Heart right ventricle (tissue), 16 donors: ENCODE results near the gene L3MBTL4. TPM values are rescaled to one million over a fixed set of nuclear protein-coding genes. Genes with fewer than 3 reads are reported as not detected.

Source experiments
- ATAC-seq, 8 donors: fragments of 200-7000 bp; cut with Tn5 transposase; one replicate each; pipeline ENCODE4 v1.9.1; 2020; ENCODE audit warnings: mild to moderate bottlenecking in 8 of 8, moderate library complexity in 8 of 8, moderate number of reproducible peaks in 1 of 8
- DNase-seq, 2 donors: peaks; one replicate each; pipeline ENCODE4 v3.0.0-alpha.2; 2020
- H3K27ac ChIP-seq, 10 donors: fragments of 200-600 bp; sonication (generic) in 2 of 10; one replicate each; pipeline versions ENCODE4 v1.5.0 to v1.8.0; 2020 to 2022; ENCODE audit warnings: mild to moderate bottlenecking in 3 of 10
- H3K27me3 ChIP-seq, 7 donors: fragments of 200-600 bp; one replicate each; pipeline ENCODE4 v1.8.0; 2021 to 2022; ENCODE audit warnings: mild to moderate bottlenecking in 2 of 7
- H3K36me3 ChIP-seq, 9 donors: fragments of 200-600 bp; sonication (generic) in 1 of 9; one replicate each; pipeline versions ENCODE4 v1.5.0 to v1.8.0; 2020 to 2022; ENCODE audit warnings: mild to moderate bottlenecking in 2 of 9
- H3K4me1 ChIP-seq, 9 donors: fragments of 200-600 bp; sonication (generic) in 1 of 9; one replicate each; pipeline versions ENCODE4 v1.5.0 to v1.8.0; 2020 to 2022; ENCODE audit warnings: mild to moderate bottlenecking in 4 of 9
- H3K4me3 ChIP-seq, 10 donors: fragments of 200-600 bp; sonication (generic) in 2 of 10; one replicate each; pipeline versions ENCODE4 v1.5.0 to v1.8.0; 2020 to 2022; ENCODE audit warnings: mild to moderate bottlenecking in 7 of 10, moderate library complexity in 2 of 10
- H3K9me3 ChIP-seq, 11 donors: fragments of 200-600 bp in 10 of 11; sonication (generic) in 2 of 11; one replicate each; pipeline versions ENCODE4 v1.5.0 to v1.8.0; 2013 to 2022; ENCODE audit warnings: mild to moderate bottlenecking in 2 of 11, control low read depth in 1 of 11, moderate library complexity in 1 of 11
- WGBS, 2 donors: extraction: QIAGEN DNeasy Blood & Tissue Kit; methylation state at CpG; one replicate each; pipeline ENCODE4 v1.1.7; 2013; ENCODE audit warnings: inconsistent platforms in 1 of 2; 5-methylcytosine and 5-hydroxymethylcytosine counted together
- intact Hi-C, 10 donors: fragments of 100-400 bp; cut with DNase I; formaldehyde crosslinking; loops; one replicate each; pipeline versions ENCODE4 v1.11.1 to v1.14.2; 2022
- polyA plus RNA-seq, 2 donors: library from polyadenylated mRNA; stranded (reverse); fragments of 200-250 nt; gene quantifications; one replicate each; pipeline ENCODE4 v1.2.3, GENCODE V29; 2013
- total RNA-seq, 10 donors: library from RNA; stranded (reverse); fragmentation: NEBNext Ultra II Directional in 3 of 10; extraction: Animal tissue kit (Norgen Biotek cat#: 25700) in 3 of 10; gene quantifications; one replicate each; pipeline versions ENCODE4 v1.2.1 to v1.2.4, GENCODE V29; 2021 to 2023
- TF ChIP-seq, protein P1 (sequence below), 9 donors: fragments of 200-600 bp; sonication (generic) in 2 of 9; IDR thresholded peaks; one replicate each; pipeline versions ENCODE4 v1.5.0 to v1.8.0; 2021 to 2022; ENCODE audit warnings: antibody characterized with exemption in 9 of 9, mild to moderate bottlenecking in 5 of 9, moderate library complexity in 1 of 9
- donor health status: Arrhythmogenic right ventricular cardiomyopathy.
- donor health status: ischemic (EF 13 %, LVEDD 7.1; RV severe dilation, severe dysfunction).
- donor health status: healthy with polysubstance abuse.
- donor health status: DM: no; HTN: yes; CAD: no.
- donor health status: DM: no; HTN: no; CAD: no.
- donor health status: ischemic (EF 25% LVEDD 6.9; RV normal size, moderate dysfunction).
- donor health status: ischemic (EF 25% LVEDD 5.7; RV mildly dilated, moderate dysfunction).
- donor health status: healthy.
- donor health status: DM: yes; HTN: yes; CAD: no.
- donor health status: Ischemic cardiomyopathy.
- donor health status: ischemic (EF 35%, LVEDD 5.7; RV mildly dilated, moderate dysfunction).
- donor health status: nonischemic (EF 11% LVEDD 7.7; RV severe dilation, severe dysfunction).
- donor health status: DM: yes; HTN: yes; CAD: no.
- donor health status: PGD.
- donor health status: ischemic (EF 29% LVEDD 5.4; RV normal size, mild dysfunction).
- donor health status: nonischemic (EF 23%, LVEDD 6.1; RV moderate dilation, normal function).

L3MBTL4 gene
- total and polyA plus RNA-seq, 12 donors: 0.54 to 3.2 (median 1.3) TPM

DNA sequence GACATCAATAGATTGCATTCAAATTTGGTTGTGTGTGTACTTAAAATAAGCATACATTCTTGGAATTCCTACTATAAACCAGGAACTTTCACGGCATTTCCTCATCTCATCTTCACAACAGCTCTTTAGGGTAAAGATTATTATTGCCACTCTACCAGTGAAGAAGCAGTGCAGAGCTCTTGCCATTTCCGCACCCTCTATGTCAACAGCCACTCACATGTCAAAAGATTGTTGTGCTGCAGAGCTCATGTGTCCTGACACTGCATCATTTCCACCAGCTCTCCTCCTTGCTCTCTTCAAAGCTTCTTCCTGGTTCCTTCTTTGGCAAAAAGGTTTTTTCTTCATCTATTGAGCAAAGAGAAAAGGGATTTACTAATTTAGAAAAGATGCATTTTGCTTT, 26.5 kb upstream of the L3MBTL4 start:
- Histone ChIP-seq H3K27me3 (peaks cover 0 to 13% (median 2%) of the 10 kb centered on the region in 7 donors), H3K36me3 (no peaks in the 10 kb centered on the region), H3K4me1 (no peaks in the 10 kb centered on the region), H3K27ac (no peak overlapping the region), H3K9me3 (no peaks in the 10 kb centered on the region), H3K4me3 (no peak overlapping the region)
- TF ChIP-seq, protein P1, sequence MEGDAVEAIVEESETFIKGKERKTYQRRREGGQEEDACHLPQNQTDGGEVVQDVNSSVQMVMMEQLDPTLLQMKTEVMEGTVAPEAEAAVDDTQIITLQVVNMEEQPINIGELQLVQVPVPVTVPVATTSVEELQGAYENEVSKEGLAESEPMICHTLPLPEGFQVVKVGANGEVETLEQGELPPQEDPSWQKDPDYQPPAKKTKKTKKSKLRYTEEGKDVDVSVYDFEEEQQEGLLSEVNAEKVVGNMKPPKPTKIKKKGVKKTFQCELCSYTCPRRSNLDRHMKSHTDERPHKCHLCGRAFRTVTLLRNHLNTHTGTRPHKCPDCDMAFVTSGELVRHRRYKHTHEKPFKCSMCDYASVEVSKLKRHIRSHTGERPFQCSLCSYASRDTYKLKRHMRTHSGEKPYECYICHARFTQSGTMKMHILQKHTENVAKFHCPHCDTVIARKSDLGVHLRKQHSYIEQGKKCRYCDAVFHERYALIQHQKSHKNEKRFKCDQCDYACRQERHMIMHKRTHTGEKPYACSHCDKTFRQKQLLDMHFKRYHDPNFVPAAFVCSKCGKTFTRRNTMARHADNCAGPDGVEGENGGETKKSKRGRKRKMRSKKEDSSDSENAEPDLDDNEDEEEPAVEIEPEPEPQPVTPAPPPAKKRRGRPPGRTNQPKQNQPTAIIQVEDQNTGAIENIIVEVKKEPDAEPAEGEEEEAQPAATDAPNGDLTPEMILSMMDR (IDR thresholded peaks at IDR 0.05): no peak
- intact Hi-C loops: no loop called here
- no peak for DNase-seq
- no peak for ATAC-seq
- WGBS, 2 donors: 41 to 55% methylated on average over 2 of the region's 2 CpGs

DNA sequence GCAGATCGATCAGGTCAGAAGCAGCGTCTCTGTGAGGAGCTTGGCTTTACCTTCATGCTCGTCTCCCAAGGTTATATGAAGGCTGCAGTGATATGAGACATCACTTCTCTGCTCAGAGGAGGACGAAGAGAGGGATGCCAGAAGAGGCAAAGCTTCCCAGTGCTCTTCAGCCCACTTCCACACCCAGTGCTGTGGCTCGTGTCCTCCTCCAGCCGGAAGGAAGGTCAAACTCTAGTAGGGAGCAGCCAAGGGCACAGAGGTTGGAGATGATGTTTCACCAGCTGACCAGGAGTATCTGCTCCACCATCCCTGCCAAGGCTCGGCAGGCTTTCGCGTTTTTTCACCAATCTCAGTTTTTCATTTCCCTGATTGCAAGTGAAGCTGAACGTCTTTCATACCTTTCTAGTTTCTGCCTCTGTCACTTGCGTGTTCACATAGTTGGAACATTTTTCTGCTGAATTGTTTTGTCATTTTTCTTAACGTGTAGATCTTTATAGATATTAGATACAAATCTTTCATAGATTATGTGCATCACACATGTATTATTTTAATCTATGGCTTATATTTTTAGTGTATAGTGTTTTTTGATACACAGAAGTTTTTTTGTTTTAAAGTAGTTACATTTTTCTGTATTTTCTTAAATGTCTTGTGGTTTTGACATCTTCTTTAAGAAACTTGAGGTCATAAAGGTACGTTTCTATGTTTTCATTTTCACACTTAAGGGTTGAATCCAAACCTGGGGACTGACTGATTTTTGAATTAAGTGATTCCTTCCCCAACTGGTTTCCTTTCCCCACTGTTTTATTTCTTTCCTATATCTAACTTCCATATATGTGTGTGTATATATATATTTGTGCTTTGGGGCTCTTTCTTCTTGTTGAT, 23.5 kb upstream of the L3MBTL4 start:
- Histone ChIP-seq H3K27me3 (peaks cover 0 to 8% (median 2%) of the 10 kb centered on the region in 7 donors), H3K36me3 (no peaks in the 10 kb centered on the region), H3K4me3 (no peak overlapping the region), H3K9me3 (no peaks in the 10 kb centered on the region), H3K27ac (no peak overlapping the region), H3K4me1 (no peaks in the 10 kb centered on the region)
- WGBS, 2 donors: 83 to 84% methylated on average over 13 of the region's 13 CpGs
- TF ChIP-seq, protein P1 (IDR thresholded peaks at IDR 0.05): no peak
- no peak for DNase-seq
- no peak for ATAC-seq
- intact Hi-C loops: no loop called here

DNA sequence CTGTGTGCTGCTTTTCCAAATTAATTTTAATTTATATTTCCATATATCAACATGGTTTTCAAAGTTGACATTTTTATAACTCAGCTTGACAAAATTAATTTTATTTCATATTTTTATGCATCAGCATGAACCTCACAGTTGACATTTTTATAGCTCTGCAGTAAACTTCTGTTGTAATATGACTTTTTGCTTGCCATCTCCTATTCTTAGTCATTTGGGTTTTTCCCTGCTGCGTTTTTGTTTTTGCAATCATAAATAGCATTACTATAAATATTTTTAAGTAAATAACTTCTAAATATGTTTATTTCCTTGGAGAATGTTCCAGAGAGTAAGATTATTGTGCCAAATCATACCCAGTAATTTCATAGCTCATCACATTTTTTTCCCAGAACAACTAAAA, 21.0 kb upstream of the L3MBTL4 start:
- ATAC-seq (no peak), DNase-seq (no peak)
- 53 to 65% methylated on average over 1 of the region's 1 CpG for WGBS, 2 donors
- Histone ChIP-seq H3K36me3 (no peaks in the 10 kb centered on the region), H3K27me3 (peaks cover 0 to 5% (median 0%) of the 10 kb centered on the region in 7 donors), H3K27ac (no peak overlapping the region), H3K9me3 (no peaks in the 10 kb centered on the region), H3K4me3 (no peak overlapping the region), H3K4me1 (no peaks in the 10 kb centered on the region)
- TF ChIP-seq, protein P1 (IDR thresholded peaks at IDR 0.05): no peak
- intact Hi-C loops: no loop called here

DNA sequence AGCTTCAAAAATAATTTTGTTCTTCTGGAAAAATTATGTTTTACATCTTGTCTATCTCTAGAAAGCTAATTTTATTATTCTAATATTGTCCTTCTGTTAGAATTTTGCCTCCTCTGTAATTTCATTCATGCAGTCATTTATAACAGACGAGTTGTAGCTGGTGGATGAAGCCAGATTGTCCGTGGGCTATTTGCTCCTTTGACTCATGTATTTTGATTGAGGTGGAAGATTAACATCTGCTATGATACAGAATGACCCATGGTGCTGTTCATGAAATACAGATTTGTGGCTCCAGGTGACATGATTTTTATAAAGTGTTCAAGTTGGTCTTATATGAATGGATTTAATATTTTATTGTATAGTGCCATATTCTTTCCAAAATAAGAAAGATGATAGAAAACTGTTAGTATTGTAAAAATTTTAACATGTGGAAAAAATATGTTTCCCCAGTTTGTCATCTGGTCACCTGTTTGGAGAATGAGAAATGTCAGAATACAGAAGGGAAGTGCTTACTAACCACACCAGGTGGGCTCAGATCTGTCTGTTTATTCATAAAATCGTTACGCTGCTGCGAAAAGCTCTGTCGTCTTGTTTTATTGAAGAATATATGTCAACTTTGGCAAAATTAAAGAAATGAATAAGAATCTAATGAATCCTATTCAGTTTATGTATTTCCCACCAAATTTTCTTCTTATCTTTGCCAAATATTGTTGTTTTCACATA, 20.4 kb upstream of the L3MBTL4 start:
- H3K9me3 ChIP-seq: no peaks in the 10 kb centered on the region
- no peak overlapping the region for H3K27ac ChIP-seq
- intact Hi-C loops: no loop called here
- H3K4me3 ChIP-seq: no peak overlapping the region
- 80 to 81% methylated on average over 6 of the region's 6 CpGs for WGBS, 2 donors
- DNase-seq (no peak), ATAC-seq (no peak)
- no peaks in the 10 kb centered on the region for H3K36me3 ChIP-seq
- TF ChIP-seq, protein P1 (IDR thresholded peaks at IDR 0.05): no peak
- H3K27me3 ChIP-seq: peaks cover 0 to 5% (median 0%) of the 10 kb centered on the region in 7 donors
- no peaks in the 10 kb centered on the region for H3K4me1 ChIP-seq
